ENCODE data around the gene ARTN.
A peak's percentile ranks its signal among the peaks of the same experiment; 100 is the strongest.

Gene ARTN

GRCh38 chr1:43973981-43974442, 40.4 kb downstream of the ARTN start:
- Histone ChIP-seq H3K4me3 (ENCODE audit: extremely low read depth, insufficient read depth, low read length, poor library complexity, severe bottlenecking) (peak overlapping the region; percentile 86), H3K36me3 (ENCODE audit: control insufficient read depth, insufficient read depth, low read length) (peaks cover 45% of the 10 kb centered on the region), H3K9me3 (ENCODE audit: control insufficient read depth, low read length) (no peaks in the 10 kb centered on the region), H3K27ac (ENCODE audit: low read depth, low read length, severe bottlenecking) (no peak overlapping the region), H3K4me1 (ENCODE audit: control insufficient read depth, insufficient read depth, low read length, poor library complexity, severe bottlenecking) (peaks cover 14% of the 10 kb centered on the region)
- 39 to 48% methylated on average over 9 of the region's 9 CpGs for whole genome bisulfite sequencing, 2 experiments (ENCODE audit: insufficient coverage in 2 of 2)

GRCh38 chr1:43974443-43975248, 41.0 kb downstream of the ARTN start, which contains the start of gene ATP6V0B:
ATP6V0B (plus strand) TSS chr1:43974960; CDS start chr1:43975041, 81 bp downstream.
- peak within 1 kb of the TSS; percentile 86 for H3K4me3 ChIP-seq (ENCODE audit: extremely low read depth, insufficient read depth, low read length, poor library complexity, severe bottlenecking)
- H3K9me3 ChIP-seq (ENCODE audit: control insufficient read depth, low read length), result no peaks in the 10 kb centered on the region
- H3K27ac ChIP-seq (ENCODE audit: low read depth, low read length, severe bottlenecking), result peak within 1 kb of the TSS; percentile 74
- H3K36me3 ChIP-seq (ENCODE audit: control insufficient read depth, insufficient read depth, low read length), result peaks cover 45% of the 10 kb centered on the region
- 0 to 1% methylated on average over 74 to 78 of the region's 93 CpGs for WGBS, 2 experiments (ENCODE audit: insufficient coverage in 2 of 2)
- H3K4me1 ChIP-seq (ENCODE audit: control insufficient read depth, insufficient read depth, low read length, poor library complexity, severe bottlenecking), result peaks cover 14% of the 10 kb centered on the region

- H3K4me3 ChIP-seq (ENCODE audit: extremely low read depth, insufficient read depth, low read length, poor library complexity, severe bottlenecking), result peak overlapping the region; percentile 86
- 0% methylated on average over 23 to 24 of the region's 34 CpGs for WGBS, 2 experiments (ENCODE audit: insufficient coverage in 2 of 2)
- peaks cover 13% of the 10 kb centered on the region for H3K4me1 ChIP-seq (ENCODE audit: control insufficient read depth, insufficient read depth, low read length, poor library complexity, severe bottlenecking)
- peak overlapping the region; percentile 74 for H3K27ac ChIP-seq (ENCODE audit: low read depth, low read length, severe bottlenecking)
- peaks cover 45% of the 10 kb centered on the region for H3K36me3 ChIP-seq (ENCODE audit: control insufficient read depth, insufficient read depth, low read length)
- no peaks in the 10 kb centered on the region for H3K9me3 ChIP-seq (ENCODE audit: control insufficient read depth, low read length)
Measured at GRCh38 chr1:43975249-43975961, 41.8 kb downstream of the ARTN start.

- Histone ChIP-seq H3K27ac (ENCODE audit: low read depth, low read length, severe bottlenecking) (no peak overlapping the region), H3K4me1 (ENCODE audit: control insufficient read depth, insufficient read depth, low read length, poor library complexity, severe bottlenecking) (peaks cover 7% of the 10 kb centered on the region), H3K36me3 (ENCODE audit: control insufficient read depth, insufficient read depth, low read length) (peaks cover 49% of the 10 kb centered on the region), H3K9me3 (ENCODE audit: control insufficient read depth, low read length) (no peaks in the 10 kb centered on the region), H3K4me3 (ENCODE audit: extremely low read depth, insufficient read depth, low read length, poor library complexity, severe bottlenecking) (peak overlapping the region; percentile 86)
- WGBS, 2 experiments (ENCODE audit: insufficient coverage in 2 of 2), result 93 to 94% methylated on average over 2 to 3 of the region's 4 CpGs
Measured at GRCh38 chr1:43976045-43976444, 42.4 kb downstream of the ARTN start.

- WGBS, 2 experiments (ENCODE audit: insufficient coverage in 2 of 2), result 94 to 98% methylated on average over 8 of the region's 8 CpGs
- Histone ChIP-seq H3K4me3 (ENCODE audit: extremely low read depth, insufficient read depth, low read length, poor library complexity, severe bottlenecking) (no peak overlapping the region), H3K4me1 (ENCODE audit: control insufficient read depth, insufficient read depth, low read length, poor library complexity, severe bottlenecking) (peaks cover 7% of the 10 kb centered on the region), H3K9me3 (ENCODE audit: control insufficient read depth, low read length) (no peaks in the 10 kb centered on the region), H3K27ac (ENCODE audit: low read depth, low read length, severe bottlenecking) (no peak overlapping the region), H3K36me3 (ENCODE audit: control insufficient read depth, insufficient read depth, low read length) (peaks cover 52% of the 10 kb centered on the region)
Measured at GRCh38 chr1:43976890-43977289, 43.3 kb downstream of the ARTN start.

GRCh38 chr1:43977376-43978263, 44.0 kb downstream of the ARTN start:
- Histone ChIP-seq H3K27ac (ENCODE audit: low read depth, low read length, severe bottlenecking) (no peak overlapping the region), H3K9me3 (ENCODE audit: control insufficient read depth, low read length) (no peaks in the 10 kb centered on the region), H3K36me3 (ENCODE audit: control insufficient read depth, insufficient read depth, low read length) (peaks cover 52% of the 10 kb centered on the region), H3K4me3 (ENCODE audit: extremely low read depth, insufficient read depth, low read length, poor library complexity, severe bottlenecking) (no peak overlapping the region), H3K4me1 (ENCODE audit: control insufficient read depth, insufficient read depth, low read length, poor library complexity, severe bottlenecking) (peaks cover 7% of the 10 kb centered on the region)
- 94 to 95% methylated on average over 4 to 5 of the region's 9 CpGs for WGBS, 2 experiments (ENCODE audit: insufficient coverage in 2 of 2)

GRCh38 chr1:43978264-43978550, 44.6 kb downstream of the ARTN start:
- 84 to 89% methylated on average over 3 to 4 of the region's 5 CpGs for WGBS, 2 experiments (ENCODE audit: insufficient coverage in 2 of 2)
- Histone ChIP-seq H3K9me3 (ENCODE audit: control insufficient read depth, low read length) (no peaks in the 10 kb centered on the region), H3K4me1 (ENCODE audit: control insufficient read depth, insufficient read depth, low read length, poor library complexity, severe bottlenecking) (peaks cover 7% of the 10 kb centered on the region), H3K4me3 (ENCODE audit: extremely low read depth, insufficient read depth, low read length, poor library complexity, severe bottlenecking) (peak overlapping the region; percentile 55), H3K36me3 (ENCODE audit: control insufficient read depth, insufficient read depth, low read length) (peaks cover 52% of the 10 kb centered on the region), H3K27ac (ENCODE audit: low read depth, low read length, severe bottlenecking) (no peak overlapping the region)

GRCh38 chr1:43978551-43979260, 45.1 kb downstream of the ARTN start, which contains the start of gene B4GALT2:
B4GALT2 (plus strand) TSS chr1:43979210; CDS start chr1:43981161, 1,951 bp downstream.
- Histone ChIP-seq H3K4me3 (ENCODE audit: extremely low read depth, insufficient read depth, low read length, poor library complexity, severe bottlenecking) (peak within 1 kb of the TSS; percentile 58), H3K9me3 (ENCODE audit: control insufficient read depth, low read length) (no peaks in the 10 kb centered on the region), H3K36me3 (ENCODE audit: control insufficient read depth, insufficient read depth, low read length) (peaks cover 53% of the 10 kb centered on the region), H3K27ac (ENCODE audit: low read depth, low read length, severe bottlenecking) (peak within 1 kb of the TSS; percentile 49), H3K4me1 (ENCODE audit: control insufficient read depth, insufficient read depth, low read length, poor library complexity, severe bottlenecking) (peaks cover 7% of the 10 kb centered on the region)
- WGBS, 2 experiments (ENCODE audit: insufficient coverage in 2 of 2), result 4 to 5% methylated on average over 27 to 49 of the region's 54 CpGs

GRCh38 chr1:43979261-43979527, 45.6 kb downstream of the ARTN start:
- 0% methylated on average over 25 to 30 of the region's 45 CpGs for WGBS, 2 experiments (ENCODE audit: insufficient coverage in 2 of 2)
- peak overlapping the region; percentile 49 for H3K27ac ChIP-seq (ENCODE audit: low read depth, low read length, severe bottlenecking)
- peak overlapping the region; percentile 58 for H3K4me3 ChIP-seq (ENCODE audit: extremely low read depth, insufficient read depth, low read length, poor library complexity, severe bottlenecking)
- H3K36me3 ChIP-seq (ENCODE audit: control insufficient read depth, insufficient read depth, low read length), result peaks cover 58% of the 10 kb centered on the region
- H3K9me3 ChIP-seq (ENCODE audit: control insufficient read depth, low read length), result no peaks in the 10 kb centered on the region
- peaks cover 7% of the 10 kb centered on the region for H3K4me1 ChIP-seq (ENCODE audit: control insufficient read depth, insufficient read depth, low read length, poor library complexity, severe bottlenecking)

All from mesodermal cell (in vitro differentiated cells).